HCT116 (cell line): Measurements from ENCODE around the gene NTSR1. TPM values are rescaled to one million over a fixed set of nuclear protein-coding genes. Genes with fewer than 3 reads are reported as not detected.
A peak's percentile ranks its signal among the peaks of the same experiment; 100 is the strongest.

Experiments used
- ATAC-seq: fragments of 200-7000 bp; cut with Tn5 transposase; 2 replicates; pipeline ENCODE4 v1.9.1; 2020; ENCODE audit warnings: mild to moderate bottlenecking, moderate library complexity
- BruUV-seq: library from RNA; stranded (reverse); fragments of 400-500 nt; replicated peaks from 2 replicates; lab custom pipeline; 2021; lab: Mats Ljungman, UMichigan
- CTCF ChIA-PET: fragments of 300-600 bp; sonication (Branson Sonifier 250); formaldehyde crosslinking; loops from one replicate; lab custom pipeline; 2021; ENCODE audit warnings: antibody characterized with exemption; lab: Charles Lee
- POLR2A ChIA-PET: fragments of 300-600, 350-600 bp; sonication (Branson Sonifier 250); formaldehyde crosslinking; loops from one replicate; lab custom pipeline; 2021; ENCODE audit warnings: antibody characterized with exemption; lab: Charles Lee
- RAD21 ChIA-PET, 2 experiments: fragments of 300-600 bp; sonication (Branson Sonifier 250); formaldehyde crosslinking; loops; one replicate each; lab custom pipeline; 2023; ENCODE audit warnings: low total read pairs in 2 of 2; ENCODE audit not compliant: uncharacterized antibody in 2 of 2, unreplicated experiment in 2 of 2, low non-redundant PET in 1 of 2; lab: Charles Lee
- DNase-seq: peaks from one replicate; pipeline ENCODE4 v3.0.0-alpha.2; 2010; ENCODE audit warnings: low read depth, low spot score
- H2AFZ ChIP-seq: fragments of 200-600 bp; shearing (Covaris generic), sonication (generic); 2 replicates; pipeline ENCODE4 v1.6.1; 2017; ENCODE audit warnings: low read depth, mixed run types, mixed read lengths, antibody characterized with exemption, low read length; ENCODE audit not compliant: poor library complexity, severe bottlenecking
- H3K27ac ChIP-seq: 2 replicates; pipeline ENCODE4 v1.5.1; 2012; ENCODE audit warnings: low read depth, low read length
- H3K27me3 ChIP-seq: fragments of 200-600 bp; sonication (generic); 2 replicates; pipeline ENCODE4 v1.6.1; 2016; ENCODE audit warnings: mixed run types, low read length, mixed read lengths; ENCODE audit not compliant: insufficient read depth
- H3K36me3 ChIP-seq, 2 experiments: fragments of 200-500 bp in 1 of 2; fragments of 200-600 bp in 1 of 2; sonication (Bioruptor generic) in 1 of 2; sonication (generic) in 1 of 2; 2 replicates each; pipeline versions ENCODE4 v1.5.1 to v1.6.1; 2014 to 2016; ENCODE audit warnings: low read length in 2 of 2, inconsistent platforms in 1 of 2, mixed read lengths in 1 of 2, mixed run types in 1 of 2; ENCODE audit not compliant: insufficient read depth in 2 of 2, control insufficient read depth in 1 of 2
- H3K4me1 ChIP-seq, 2 experiments: fragments of 200-600 bp in 1 of 2; sonication (generic) in 1 of 2; 2 replicates each; pipeline versions ENCODE4 v1.5.1 to v1.6.1; 2012 to 2017; ENCODE audit warnings: low read length in 2 of 2, inconsistent platforms in 1 of 2, mild to moderate bottlenecking in 1 of 2, mixed read lengths in 1 of 2, mixed run types in 1 of 2, moderate library complexity in 1 of 2; ENCODE audit not compliant: insufficient read depth in 2 of 2, control insufficient read depth in 1 of 2
- H3K4me2 ChIP-seq: fragments of 200-600 bp; sonication (generic); 2 replicates; pipeline ENCODE4 v1.6.1; 2017; ENCODE audit warnings: mixed run types, low read length, mixed read lengths
- H3K4me3 ChIP-seq, 2 experiments: fragments of 200-600 bp in 1 of 2; sonication (generic) in 1 of 2; replicated peaks in 1 of 2; 2 replicates each; pipeline ENCODE4 v1.5.1; 2011 to 2016; ENCODE audit warnings: low read length in 2 of 2, control low read depth in 1 of 2, low read depth in 1 of 2, mild to moderate bottlenecking in 1 of 2, mixed read lengths in 1 of 2, mixed run types in 1 of 2
- H3K79me2 ChIP-seq: fragments of 200-600 bp; sonication (generic); 2 replicates; pipeline ENCODE4 v1.6.1; 2017; ENCODE audit warnings: mild to moderate bottlenecking, mixed run types, low read length, moderate library complexity, mixed read lengths; ENCODE audit not compliant: insufficient read depth
- H3K9ac ChIP-seq: fragments of 200-600 bp; sonication (generic); 2 replicates; pipeline ENCODE4 v1.6.1; 2016; ENCODE audit warnings: low read length, mixed read lengths
- H3K9me2 ChIP-seq: fragments of 200-600 bp; sonication (generic), shearing (Covaris generic); 2 replicates; pipeline ENCODE4 v1.6.1; 2017; ENCODE audit warnings: mixed run types, mild to moderate bottlenecking, moderate library complexity; ENCODE audit not compliant: insufficient read depth
- H3K9me3 ChIP-seq, 2 experiments: fragments of 200-500 bp in 1 of 2; fragments of 200-600 bp in 1 of 2; sonication (Bioruptor generic) in 1 of 2; sonication (generic) in 1 of 2; 2 replicates each; pipeline ENCODE4 v1.6.1; 2014 to 2017; ENCODE audit warnings: low read length in 2 of 2, mixed read lengths in 2 of 2, inconsistent platforms in 1 of 2, low read depth in 1 of 2, mild to moderate bottlenecking in 1 of 2, mixed run types in 1 of 2, moderate library complexity in 1 of 2; ENCODE audit not compliant: control insufficient read depth in 1 of 2, insufficient read depth in 1 of 2
- H4K20me1 ChIP-seq: fragments of 200-600 bp; sonication (generic), shearing (Covaris generic); 2 replicates; pipeline ENCODE4 v1.6.1; 2017; ENCODE audit warnings: mixed run types, mild to moderate bottlenecking, moderate library complexity; ENCODE audit not compliant: insufficient read depth
- ATF3 ChIP-seq: IDR thresholded peaks from 2 replicates; pipeline ENCODE4 v1.6.1; 2012
- CBX3 ChIP-seq: IDR thresholded peaks from 2 replicates; pipeline ENCODE4 v1.6.1; 2012; ENCODE audit warnings: low read depth
- CTCF ChIP-seq, 3 experiments: fragments of 200-600 bp in 1 of 3; sonication (generic) in 1 of 3; IDR thresholded peaks in 2 of 3; conservative IDR thresholded peaks in 1 of 3; 2 replicates each; pipeline ENCODE4 v1.5.1; 2012 to 2017; ENCODE audit warnings: low read depth in 2 of 3, low read length in 2 of 3, antibody characterized with exemption in 1 of 3, borderline replicate concordance in 1 of 3, control low read depth in 1 of 3, mild to moderate bottlenecking in 1 of 3, mixed read lengths in 1 of 3, mixed run types in 1 of 3, moderate library complexity in 1 of 3; ENCODE audit not compliant: insufficient read depth in 1 of 3
- EGR1 ChIP-seq: IDR thresholded peaks from 2 replicates; pipeline ENCODE4 v1.6.1; 2012; ENCODE audit warnings: low read depth
- EZH2phosphoT487 ChIP-seq: fragments of 200-600 bp; IDR thresholded peaks from 2 replicates; pipeline ENCODE4 v1.6.1; 2018; ENCODE audit warnings: antibody characterized with exemption, borderline replicate concordance
- JUND ChIP-seq: IDR thresholded peaks from 2 replicates; pipeline ENCODE4 v1.6.1; 2012
- RAD21 ChIP-seq: IDR thresholded peaks from 2 replicates; pipeline ENCODE4 v1.6.1; 2012; ENCODE audit warnings: low read depth, mild to moderate bottlenecking
- SP1 ChIP-seq: IDR thresholded peaks from 2 replicates; pipeline ENCODE4 v1.6.1; 2012; ENCODE audit warnings: low read depth
- YY1 ChIP-seq: IDR thresholded peaks from 2 replicates; pipeline ENCODE4 v1.6.1; 2011; ENCODE audit warnings: low read length, low read depth, moderate library complexity, mild to moderate bottlenecking; ENCODE audit not compliant: insufficient replicate concordance; ENCODE audit errors: extremely low read depth
- ZNF274 ChIP-seq: fragments of 200-500 bp; sonication (Bioruptor generic); IDR thresholded peaks from 2 replicates; pipeline ENCODE4 v1.6.1; 2014; ENCODE audit warnings: mild to moderate bottlenecking, low read depth, low read length, inconsistent platforms
- intact Hi-C: fragments of 100-400 bp; cut with micrococcal nuclease; formaldehyde crosslinking; loops from 2 replicates; pipeline ENCODE4 v1.10.0; 2022
- total RNA-seq: library from RNA; stranded (reverse); gene quantifications from one replicate; pipeline ENCODE4 v1.2.1, GENCODE V29; 2021; ENCODE audit not compliant: unreplicated experiment

The NTSR1 gene
- total RNA-seq, 1 experiment from 2014 or later = 187 TPM

- peaks cover 18 to 56% of the 10 kb centered on the region in 2 experiments for H3K4me1 ChIP-seq
- no peak for DNase-seq
- H3K27ac ChIP-seq = no peak overlapping the region; the same call in 1 of the 2 replicates
- intact Hi-C loops = loop anchor here (5.0 kb wide), 1 partner anchor 290 kb away; no protein-coding TSS in a partner anchor
- TF ChIP-seq YY1 (no peak), JUND (no peak), RAD21 (no peak), CTCF (IDR thresholded peaks at IDR 0.05 in 2 of 3, conservative IDR thresholded peaks at IDR 0.05 in 1 of 3; ENCODE audit: borderline replicate concordance in 1 of 3, insufficient read depth in 1 of 3, low read depth in 2 of 3, low read length in 2 of 3) (no peak), ZNF274 (no peak), SP1 (no peak), EZH2phosphoT487 (no peak), CBX3 (no peak), ATF3 (no peak), EGR1 (no peak)
- TF ChIP-seq, all 23 proteins: peak for 0
- no peak overlapping the region for H3K9ac ChIP-seq
- no peaks in the 10 kb centered on the region for H3K9me2 ChIP-seq
- H3K4me3 ChIP-seq = no peak overlapping the region
- H3K27me3 ChIP-seq = no peaks in the 10 kb centered on the region
- BruUV-seq = no TSS peak
- ChIA-PET POLR2A (interaction anchor here (0.5 to 1.5 kb wide), 2 partner anchors 32 to 149 kb away, joined by 3 to 4 read pairs; partner anchors contain the start of gene SLCO4A1), CTCF (interaction anchor here (1.3 to 1.8 kb wide), 11 partner anchors 19 to 382 kb away, joined by 3 to 13 read pairs (median 8); no protein-coding TSS in a partner anchor), RAD21 (interaction anchor here in 1 of 2 experiments (0.7 kb wide), 1 partner anchor 141 kb away, joined by 3 read pairs; no protein-coding TSS in a partner anchor)
- peaks cover 5% of the 10 kb centered on the region for H3K79me2 ChIP-seq
- H4K20me1 ChIP-seq = no peaks in the 10 kb centered on the region
- no peak for ATAC-seq
- no peak overlapping the region for H2AFZ ChIP-seq
- no peaks in the 10 kb centered on the region for H3K9me3 ChIP-seq
- 0 out of 4 replicates have a peak, but pooled peaks cover 0 to 3% of the 10 kb centered on the region in 2 experiments for H3K36me3 ChIP-seq
- peak overlapping the region; percentile 98 for H3K4me2 ChIP-seq
Observed at GRCh38 chr20:62792182-62792939, 83.7 kb downstream of the NTSR1 start.
